Embryonic facial prominence (tissue), 1 donor: Measurements from ENCODE around the gene FARP1.
"Not testable (repeated sequence)": the region's sequence is repeated elsewhere in the genome, so short reads cannot be mapped to it uniquely, and the experiment has no call there.

Experiments used
- DNase-seq: peaks from one replicate; pipeline ENCODE4 v3.0.0-alpha.2; 2016; ENCODE audit errors: extremely low spot score

Gene FARP1

GRCh38 chr13:98263841-98264240 is 120.9 kb downstream of the FARP1 start:
- DNase-seq, result no peak

- no peak for DNase-seq
Measured at GRCh38 chr13:98264877-98265276, 122.0 kb downstream of the FARP1 start.

- no peak for DNase-seq
Measured at GRCh38 chr13:98265692-98266551, 123.0 kb downstream of the FARP1 start.

- no peak for DNase-seq
Measured at GRCh38 chr13:98267080-98267912, 124.4 kb downstream of the FARP1 start.

GRCh38 chr13:98269386-98269785 is 126.5 kb downstream of the FARP1 start:
- DNase-seq, result no peak

GRCh38 chr13:98270819-98271218 is 127.9 kb downstream of the FARP1 start:
- no peak for DNase-seq

GRCh38 chr13:98271646-98272045 is 128.8 kb downstream of the FARP1 start:
- not testable (repeated sequence) for DNase-seq

GRCh38 chr13:98272549-98272948 is 129.7 kb downstream of the FARP1 start:
- DNase-seq, result no peak

- DNase-seq, result no peak
Measured at GRCh38 chr13:98273067-98273823, 130.4 kb downstream of the FARP1 start.

GRCh38 chr13:98273824-98274742 is 131.2 kb downstream of the FARP1 start:
- no peak for DNase-seq

- no peak for DNase-seq
Measured at GRCh38 chr13:98274921-98275487, 132.1 kb downstream of the FARP1 start.

GRCh38 chr13:98275681-98276171 is 132.8 kb downstream of the FARP1 start:
- no peak for DNase-seq

GRCh38 chr13:98276486-98276885 is 133.6 kb downstream of the FARP1 start:
- DNase-seq, result no peak

GRCh38 chr13:98278068-98278724 is 135.3 kb downstream of the FARP1 start:
- no peak for DNase-seq

GRCh38 chr13:98279473-98280175 is 136.7 kb downstream of the FARP1 start:
- DNase-seq, result no peak

- no peak for DNase-seq
Measured at GRCh38 chr13:98280176-98280510, 137.2 kb downstream of the FARP1 start.

- DNase-seq, result no peak
Measured at GRCh38 chr13:98284679-98285078, 141.8 kb downstream of the FARP1 start.

- DNase-seq, result peak; percentile 30
Measured at GRCh38 chr13:98285317-98285716, 142.4 kb downstream of the FARP1 start.

- no peak for DNase-seq
Measured at GRCh38 chr13:98285852-98286594, 143.1 kb downstream of the FARP1 start.
